CD4-positive, alpha-beta T cell treated with Interleukin-17A for 1 hour (primary cell): ENCODE measurements around the gene RHOD.

ENCODE experiments used
- DNase-seq: peaks from one replicate; pipeline ENCODE4 v3.0.0-alpha.2; 2020

The RHOD gene

DNA sequence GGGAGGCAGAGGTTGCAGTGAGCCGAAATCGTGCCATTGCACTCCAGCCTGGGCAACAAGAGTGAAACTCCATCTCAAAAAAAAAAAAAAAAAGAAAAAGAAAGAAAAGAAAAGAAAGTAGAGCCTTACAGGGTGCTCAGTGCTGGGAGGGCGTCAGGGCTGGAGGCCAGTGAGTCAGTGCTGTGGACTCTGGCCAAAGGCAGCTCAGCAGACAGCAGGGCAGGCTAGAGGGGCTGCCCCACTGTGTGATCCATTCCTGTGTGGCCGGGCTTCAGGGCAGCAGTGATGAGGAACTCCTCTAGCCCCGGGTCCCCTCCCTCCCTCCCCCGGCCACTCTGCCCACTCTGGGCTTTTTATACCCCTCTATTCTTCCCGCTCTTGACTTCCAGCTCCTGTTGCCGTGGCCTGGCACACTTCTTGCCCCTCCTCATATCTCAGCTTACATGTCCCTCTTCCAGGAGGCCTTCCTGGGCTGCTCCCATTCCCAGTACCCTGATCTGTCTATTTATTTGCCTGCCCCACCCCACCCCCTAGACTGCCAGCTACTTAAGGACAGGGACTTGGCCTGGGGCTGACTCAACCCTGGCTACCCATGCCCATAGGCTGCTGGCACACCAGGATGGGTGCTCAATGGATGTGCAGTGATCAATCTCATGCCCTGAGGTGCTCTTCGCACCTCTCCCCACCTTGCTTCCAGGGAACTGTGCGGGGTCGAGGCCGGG, 23.7 kb upstream of the RHOD start:
- DNase-seq = no peak

DNA sequence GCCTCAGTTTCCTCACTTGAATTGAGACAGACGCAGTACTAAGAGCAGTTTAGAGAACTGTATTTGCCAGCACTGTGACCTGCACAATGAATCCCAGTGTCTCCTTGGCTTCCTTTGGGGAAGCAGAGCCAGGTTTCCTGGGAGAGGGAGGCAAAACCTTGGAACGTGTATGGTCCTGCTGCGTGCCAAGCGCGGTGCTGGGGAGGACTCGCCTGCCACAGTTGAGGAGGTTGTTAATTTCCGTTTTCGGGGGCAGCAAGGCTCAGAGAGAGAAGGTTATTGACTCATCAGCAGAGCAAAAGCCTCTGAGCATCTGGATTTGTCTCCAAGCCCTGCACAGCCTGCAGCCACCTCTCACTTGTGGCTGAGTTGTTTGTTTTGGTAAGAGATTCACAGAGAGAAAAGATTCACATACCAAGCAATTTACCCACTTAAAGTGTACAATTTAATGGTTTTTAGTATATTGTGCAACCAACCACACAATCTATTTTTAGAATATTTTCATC, 22.9 kb upstream of the RHOD start:
- DNase-seq = no peak

DNA sequence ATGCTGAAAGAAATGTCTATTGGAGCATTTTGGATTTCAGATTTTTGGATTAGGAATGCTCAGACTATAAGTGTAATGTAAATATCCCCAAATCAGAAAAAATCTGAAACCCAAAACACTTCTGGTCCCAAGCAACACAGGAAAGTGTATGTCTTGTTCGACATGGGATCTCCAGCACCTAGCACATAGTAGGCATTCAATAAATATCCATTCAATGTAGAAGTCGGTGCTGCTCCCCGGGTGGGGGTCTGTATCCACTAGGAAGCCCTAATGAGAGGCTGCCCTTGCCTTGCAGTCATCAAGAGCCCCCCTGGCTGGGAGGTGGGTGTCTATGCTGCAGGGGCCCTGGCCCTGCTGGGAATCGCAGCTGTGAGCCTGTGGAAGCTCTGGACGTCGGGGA, 22.3 kb upstream of the RHOD start:
- DNase-seq = no peak

DNA sequence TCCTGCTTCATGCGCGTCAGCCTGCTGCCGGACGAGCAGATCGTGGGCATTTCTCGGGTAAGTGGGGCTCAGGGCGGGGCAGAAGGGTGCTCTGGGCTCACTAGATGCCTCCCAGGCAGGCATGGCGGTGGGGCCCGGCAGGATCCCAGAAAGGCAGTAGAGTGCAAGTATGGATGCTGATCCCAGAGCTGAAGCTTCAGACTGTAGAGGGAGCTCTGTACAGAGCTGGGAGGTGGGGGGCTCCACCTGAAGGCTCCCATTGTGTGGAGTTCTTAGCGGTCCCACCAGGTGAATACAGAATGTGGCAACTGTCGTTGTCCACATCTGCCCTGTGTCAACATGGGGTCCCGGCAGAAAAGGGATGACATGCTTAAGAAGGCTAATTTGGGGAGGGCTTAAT, 16.5 kb upstream of the RHOD start:
- no peak for DNase-seq

DNA sequence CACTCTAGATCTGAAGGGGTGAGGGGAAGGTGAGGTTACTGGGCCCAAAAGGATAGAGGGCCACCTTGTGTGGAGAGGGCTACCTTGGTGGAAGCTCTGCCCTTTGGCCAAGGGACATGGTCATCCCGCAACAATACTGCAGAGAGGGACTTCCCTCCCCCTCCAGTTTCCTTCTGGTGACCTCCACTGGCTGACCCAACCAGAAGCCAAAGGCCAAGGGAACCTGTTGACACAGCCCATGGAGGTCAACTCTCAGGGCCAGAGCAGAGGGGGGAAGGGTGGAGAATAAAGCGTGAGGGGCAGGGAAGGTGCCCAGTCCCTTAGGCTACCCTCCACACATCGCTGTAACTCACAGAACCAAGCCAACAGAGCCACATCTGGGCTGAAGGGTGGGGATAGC, 15.0 kb upstream of the RHOD start:
- no peak for DNase-seq

DNA sequence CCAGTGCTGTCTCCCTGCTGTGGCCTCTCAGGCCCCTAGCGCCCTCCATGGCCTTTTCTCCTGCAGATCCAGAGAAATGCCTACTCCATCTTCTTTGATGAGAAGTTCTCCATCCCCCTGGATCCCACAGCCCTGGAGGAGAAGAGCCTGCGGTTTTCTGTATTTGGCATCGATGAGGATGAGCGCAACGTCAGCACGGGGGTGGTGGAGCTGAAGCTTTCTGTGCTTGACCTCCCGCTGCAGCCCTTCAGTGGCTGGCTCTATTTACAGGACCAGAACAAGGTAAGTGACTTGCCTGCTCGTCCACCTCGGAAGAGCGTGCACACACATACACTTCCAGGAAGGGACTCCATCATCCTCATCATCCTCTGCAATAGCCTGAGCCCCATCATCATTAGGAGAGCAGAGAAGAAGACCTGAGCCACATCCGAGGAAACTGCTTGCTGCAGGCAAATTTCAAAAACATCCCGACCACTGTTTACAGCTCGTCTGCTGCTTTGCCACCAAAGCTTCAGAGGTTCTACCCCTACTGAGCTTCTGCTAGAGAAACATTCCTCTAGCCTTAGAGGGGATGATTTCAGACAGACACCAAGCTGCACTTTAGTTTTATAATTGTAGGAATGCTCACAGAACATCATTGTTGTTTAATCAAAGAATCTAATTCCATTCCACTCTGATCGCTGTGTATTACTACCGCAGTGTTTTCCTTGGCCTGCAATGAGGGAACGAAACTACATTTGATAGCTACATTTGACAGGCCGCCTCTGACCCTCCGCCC, 12.9 kb upstream of the RHOD start:
- DNase-seq = no peak

DNA sequence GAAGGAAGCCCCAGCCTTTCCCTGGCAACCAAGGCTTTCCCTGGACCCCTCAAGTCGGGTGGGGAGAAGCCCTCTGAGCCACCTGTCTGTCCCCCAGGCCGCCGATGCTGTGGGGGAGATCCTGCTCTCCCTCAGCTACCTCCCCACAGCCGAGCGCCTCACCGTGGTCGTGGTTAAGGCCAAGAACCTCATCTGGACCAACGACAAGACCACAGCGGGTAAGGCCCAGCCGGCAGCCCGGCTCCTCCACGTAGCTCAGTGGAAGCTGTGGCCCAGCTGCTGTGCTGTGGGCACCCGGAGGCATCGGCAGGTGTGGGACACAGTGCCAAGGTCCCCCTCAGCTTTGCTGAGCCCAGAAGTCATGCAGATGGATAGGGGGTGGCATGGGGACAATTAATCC, 12.2 kb upstream of the RHOD start:
- DNase-seq = no peak

DNA sequence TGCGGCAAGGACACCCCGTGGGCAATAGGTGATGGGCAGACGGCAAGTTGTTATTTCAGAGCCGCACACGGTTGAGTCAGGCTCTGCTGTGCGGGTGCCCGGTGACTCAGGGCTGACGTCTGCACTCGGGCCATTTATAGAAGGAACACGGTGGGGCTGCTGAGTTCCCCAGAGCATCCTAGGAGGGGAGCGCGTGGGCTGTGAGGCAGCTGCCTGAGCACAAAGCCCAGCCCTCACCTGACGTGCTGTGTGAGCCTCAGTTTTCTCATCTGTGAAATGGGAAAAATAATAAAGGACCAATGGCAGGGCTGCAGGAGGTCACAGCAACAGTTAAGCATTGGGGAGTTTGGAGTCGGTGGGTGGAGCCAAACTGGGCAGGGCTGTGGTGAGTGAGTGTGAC, 11.3 kb upstream of the RHOD start:
- no peak for DNase-seq

DNA sequence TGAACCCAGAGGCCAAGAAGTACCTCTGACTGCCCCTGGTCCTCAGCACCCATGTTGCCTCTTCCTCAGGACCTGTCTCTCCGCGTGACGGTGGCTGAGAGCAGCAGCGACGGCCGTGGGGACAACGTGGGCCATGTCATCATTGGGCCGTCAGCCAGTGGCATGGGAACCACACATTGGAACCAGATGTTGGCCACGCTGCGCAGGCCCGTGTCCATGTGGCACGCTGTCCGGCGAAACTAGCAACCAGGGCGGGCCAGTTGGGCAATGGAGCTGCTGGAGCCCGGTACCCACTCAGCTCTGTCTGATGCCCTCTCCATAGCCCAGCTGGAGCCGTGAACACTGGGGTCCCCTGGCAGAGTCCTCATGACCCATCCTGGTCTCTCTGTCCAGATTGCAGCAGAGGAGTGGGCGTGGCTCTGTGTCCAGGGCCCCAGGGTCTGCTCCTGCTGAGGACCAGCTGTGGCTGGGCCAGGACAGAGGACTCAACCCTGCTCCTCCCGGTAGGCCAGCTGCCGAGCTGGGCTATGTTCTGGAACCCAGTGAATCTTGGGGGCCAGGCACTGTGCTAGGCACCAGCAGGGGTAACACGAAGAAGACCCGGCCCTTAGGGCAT, 8.0 kb upstream of the RHOD start:
- no peak for DNase-seq

DNA sequence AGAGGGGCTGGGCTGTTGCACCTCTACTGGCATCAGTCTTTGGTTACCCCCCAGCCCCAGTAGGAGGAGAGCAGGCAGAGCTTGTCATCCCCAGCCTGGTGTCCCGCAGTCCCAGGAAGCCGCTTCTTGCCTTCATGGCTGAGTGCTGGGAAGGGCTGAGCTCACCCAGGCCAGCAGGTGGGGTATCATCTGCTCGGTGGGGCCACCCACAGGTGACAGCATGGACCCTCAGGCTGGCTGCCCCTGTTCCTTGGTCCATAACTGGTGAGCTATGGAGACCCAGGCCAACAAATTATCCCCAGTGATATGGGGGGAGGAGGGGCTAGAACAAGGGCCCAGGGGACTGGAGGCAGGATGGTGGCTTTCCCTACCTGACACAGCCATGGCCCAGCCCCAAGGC, 6.5 kb upstream of the RHOD start:
- DNase-seq = no peak

DNA sequence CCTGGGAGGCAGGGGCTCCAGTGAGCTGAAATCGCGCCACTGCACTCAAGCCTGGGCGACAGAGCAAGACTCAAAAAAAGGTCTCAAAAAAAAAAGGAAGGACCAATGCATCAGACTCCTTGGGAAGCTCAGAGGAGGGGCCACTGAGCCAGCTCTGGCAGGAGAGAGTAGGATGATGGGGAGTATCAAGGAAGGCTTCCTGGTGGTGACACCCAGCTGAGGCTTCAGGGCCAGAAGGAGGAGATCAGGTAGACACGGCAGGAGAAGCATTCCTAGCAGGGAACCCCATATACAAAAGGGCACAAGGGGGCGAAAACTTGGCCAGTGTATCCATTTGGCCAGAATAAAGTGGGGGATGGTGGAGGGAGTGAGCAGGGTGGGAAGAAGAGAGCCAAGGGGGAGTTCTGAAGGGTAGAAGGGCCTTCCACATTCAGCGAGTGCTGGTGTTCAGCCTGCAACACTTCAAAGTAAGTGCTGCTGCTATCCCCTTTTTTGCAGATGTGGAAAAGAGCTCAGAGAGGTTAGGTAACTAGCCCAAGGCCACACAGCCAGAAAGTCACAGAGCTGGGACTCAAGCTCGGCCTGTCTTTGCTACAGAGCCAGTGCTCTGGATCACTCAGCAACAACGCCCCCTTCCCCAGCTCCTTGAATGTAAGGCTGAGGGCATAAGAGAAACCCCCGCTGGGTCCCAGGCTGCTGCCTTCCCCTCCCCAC, 5.3 kb upstream of the RHOD start:
- no peak for DNase-seq

DNA sequence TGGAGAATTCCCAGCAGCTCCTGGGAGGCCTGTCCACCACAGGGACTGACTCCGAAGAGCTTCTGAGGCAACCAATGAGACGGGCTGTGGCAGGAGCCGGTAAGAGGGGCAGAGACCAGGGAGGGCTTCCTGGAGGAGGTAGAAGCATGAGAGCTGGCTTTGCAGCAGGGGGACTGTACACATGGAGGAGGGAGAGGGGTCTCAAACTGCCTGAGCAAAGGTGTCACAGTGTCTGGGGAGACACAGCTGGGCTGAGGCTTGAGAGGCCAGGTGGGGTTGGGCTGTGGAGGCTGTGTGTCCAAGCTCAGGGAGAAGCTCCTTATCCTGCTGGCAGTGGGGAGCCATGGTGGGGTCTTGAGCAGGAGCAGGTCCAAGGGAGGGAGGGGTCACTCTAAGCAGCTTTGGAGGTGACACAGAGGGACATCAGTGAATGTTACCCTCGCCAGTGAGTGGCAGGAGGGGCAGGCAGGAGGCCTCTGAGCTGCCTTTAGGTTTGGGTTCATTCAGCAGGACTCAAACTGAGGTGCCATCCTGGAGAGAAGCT, 4.6 kb upstream of the RHOD start:
- no peak for DNase-seq

DNA sequence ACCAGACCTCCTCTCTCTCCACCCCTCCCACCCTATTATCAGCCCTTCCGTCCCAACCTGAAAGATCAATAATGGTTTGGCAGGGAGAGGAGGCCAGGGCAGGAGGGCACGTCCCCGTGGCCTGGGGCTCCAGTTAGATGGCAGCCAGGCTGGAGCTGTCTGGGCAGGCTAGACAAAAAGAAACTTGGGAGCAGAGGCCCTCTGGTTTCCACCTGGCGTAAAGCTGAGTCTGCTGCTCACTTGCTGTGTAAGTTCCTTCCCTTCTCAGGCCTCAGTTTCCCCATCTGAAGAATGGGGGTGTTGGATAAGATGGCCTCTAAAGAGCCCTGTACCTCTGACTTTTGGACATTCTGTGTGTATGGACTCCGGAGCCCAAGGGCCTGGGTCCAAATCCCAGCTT, 3.8 kb upstream of the RHOD start:
- DNase-seq = no peak

DNA sequence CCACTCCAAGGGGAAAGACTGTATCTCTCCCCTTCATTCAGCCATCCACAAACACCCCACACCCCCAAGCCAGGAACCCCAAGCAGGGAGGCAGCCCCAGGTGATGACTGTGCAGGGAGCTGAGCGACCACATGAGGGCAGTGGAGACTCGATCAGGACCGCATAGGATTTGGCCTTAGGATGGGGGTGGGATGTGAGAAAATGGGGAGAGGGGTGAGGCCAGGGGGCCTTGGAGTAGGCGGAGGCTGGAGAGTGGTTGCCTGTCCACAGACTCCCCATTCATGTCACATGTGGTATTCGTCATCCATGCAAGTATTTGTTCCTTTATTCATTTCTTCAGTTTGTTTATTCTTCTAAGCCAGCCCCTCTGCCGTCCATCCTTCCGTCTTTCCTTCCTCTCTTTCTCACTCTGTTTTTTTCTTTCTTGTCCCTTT, 2.7 kb upstream of the RHOD start:
- DNase-seq = peak; percentile 25

DNA sequence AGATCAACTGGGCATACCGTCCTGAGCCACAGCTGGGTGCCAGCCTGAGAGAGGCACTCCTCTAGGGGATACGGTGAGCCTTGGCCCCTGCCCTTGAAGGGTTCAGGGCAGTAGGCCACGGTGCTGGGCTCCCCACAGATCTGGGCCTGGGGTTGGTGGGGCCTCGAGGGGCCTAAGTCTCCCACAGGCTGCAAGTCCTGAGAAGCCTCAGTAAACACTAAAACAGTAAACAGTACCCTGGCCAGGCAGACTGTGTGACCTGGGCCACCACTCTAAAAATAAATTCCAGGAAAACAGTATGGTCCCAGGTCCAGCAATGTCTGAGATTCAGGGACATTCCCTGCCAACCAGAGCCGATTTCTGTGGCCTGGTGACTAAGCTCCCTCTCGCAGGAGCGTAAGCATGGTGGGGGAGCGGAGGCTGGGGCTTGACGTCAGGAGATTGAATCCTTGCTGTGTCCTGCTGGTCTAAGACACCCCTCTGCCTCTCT, 2.3 kb upstream of the RHOD start:
- no peak for DNase-seq

DNA sequence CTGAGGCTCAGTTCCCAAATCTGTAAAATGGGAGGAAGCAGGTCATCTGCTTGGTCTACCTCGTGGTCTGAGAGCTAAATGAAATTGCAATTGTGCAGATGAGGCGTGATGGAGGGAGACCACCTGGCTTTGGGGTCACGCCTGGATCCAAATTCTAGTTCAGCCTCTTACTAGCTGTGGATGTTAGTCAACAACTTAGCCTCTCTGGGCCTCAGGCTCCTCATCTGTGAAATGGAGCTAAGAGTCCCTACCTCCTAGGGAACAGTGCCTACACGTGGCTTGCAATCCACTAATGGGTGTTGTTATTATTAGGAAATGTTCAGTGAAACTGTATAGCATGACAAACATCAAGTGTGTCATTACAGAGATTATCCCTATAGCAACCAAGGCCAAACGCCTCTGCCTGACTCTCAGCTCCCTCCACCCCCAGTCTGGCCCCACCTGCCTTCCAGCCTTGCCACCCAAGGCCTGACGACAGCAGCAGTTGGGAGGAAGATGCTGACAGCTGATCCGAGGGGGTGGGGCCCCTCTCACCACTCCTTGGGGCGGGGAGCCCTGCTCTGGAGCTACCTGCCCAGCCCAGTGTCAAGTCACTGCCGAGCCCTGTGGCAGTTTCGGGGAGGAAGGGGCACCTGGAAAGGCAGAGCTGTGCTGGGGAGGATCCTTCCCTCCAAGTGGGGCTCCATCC, 1.7 kb upstream of the RHOD start:
- DNase-seq = no peak

DNA sequence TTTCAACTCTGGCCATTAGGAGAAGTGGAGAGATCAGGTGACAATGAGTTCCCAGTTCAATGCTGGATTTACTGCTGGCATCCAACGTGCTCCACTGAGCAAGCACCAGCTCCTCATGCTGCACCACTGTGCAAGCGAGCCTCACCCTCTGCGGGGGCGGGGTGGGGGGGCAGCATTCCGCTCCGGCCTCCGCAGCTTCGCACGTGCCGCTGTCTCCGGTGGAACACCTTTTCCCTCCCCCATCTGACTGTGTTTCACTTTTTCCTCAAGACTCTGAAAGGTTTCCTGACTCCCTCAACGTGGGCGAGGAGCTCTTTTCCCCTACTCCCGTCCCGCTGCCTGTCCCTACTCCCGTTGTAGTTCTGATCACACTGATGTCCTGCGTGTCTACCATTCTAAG, 835 bp upstream of the RHOD start:
- no peak for DNase-seq

DNA sequence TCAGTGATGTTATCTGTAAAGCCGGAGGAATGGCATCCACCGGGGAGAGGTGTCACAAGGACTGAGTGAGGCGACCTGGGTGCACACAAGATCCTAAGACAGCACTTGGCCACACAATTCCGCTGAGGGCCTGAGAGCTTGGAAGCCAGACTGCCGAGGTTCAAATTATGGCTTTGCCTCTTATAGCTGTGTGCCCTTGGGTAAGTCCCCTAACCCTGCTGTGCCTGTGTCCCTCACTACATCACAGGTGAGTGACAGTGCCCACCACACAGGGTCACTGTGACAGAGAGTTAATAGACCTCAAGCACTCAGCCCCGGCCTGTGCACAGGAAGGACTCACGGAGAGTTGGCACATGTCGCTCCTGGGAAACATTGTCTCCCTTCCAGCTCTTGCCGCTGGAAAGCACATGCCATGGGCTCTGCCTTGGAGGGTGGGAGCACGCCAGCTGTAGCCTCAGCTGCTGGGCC, 592 bp downstream of the RHOD start:
- DNase-seq = no peak

DNA sequence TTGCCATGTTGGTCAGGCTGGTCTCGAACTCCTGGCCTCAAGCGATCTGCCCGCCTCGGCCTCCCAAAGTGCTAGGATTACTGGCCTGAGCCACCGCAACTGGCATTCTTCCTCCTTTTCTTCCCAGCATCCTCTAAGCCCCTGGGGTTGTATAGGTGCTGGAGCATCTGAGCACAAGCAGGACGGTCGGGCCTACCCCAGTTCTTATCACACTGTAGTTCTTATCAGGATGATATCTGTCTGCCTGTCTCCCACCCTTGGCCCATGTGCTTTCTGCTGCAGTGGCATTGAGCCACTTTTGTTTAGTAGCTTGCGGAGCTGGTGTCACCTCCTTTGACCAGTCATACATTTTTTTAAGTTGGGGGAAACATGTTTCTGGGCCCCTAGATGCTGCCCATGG, 1.9 kb downstream of the RHOD start:
- DNase-seq = no peak

DNA sequence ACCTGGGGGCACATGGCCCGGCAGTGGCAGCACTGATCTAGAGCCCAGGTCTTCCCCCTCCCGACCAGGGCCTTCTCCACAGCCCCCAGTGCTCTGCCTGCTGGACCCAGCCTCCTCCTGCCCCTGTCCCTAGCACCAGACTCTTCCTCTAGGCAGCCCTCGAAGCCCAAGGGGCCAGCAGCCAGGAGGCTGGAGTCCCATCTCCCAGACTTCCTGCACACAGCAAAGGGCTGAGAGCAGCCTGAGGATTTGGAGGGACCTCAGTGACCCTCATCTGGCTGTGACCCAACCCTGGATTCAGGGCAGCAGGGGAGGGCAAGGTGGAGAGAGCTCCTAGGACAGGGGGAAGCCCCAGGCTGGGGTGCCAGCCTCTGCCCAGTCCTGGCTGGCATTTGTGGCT, 3.0 kb downstream of the RHOD start:
- DNase-seq = no peak

DNA sequence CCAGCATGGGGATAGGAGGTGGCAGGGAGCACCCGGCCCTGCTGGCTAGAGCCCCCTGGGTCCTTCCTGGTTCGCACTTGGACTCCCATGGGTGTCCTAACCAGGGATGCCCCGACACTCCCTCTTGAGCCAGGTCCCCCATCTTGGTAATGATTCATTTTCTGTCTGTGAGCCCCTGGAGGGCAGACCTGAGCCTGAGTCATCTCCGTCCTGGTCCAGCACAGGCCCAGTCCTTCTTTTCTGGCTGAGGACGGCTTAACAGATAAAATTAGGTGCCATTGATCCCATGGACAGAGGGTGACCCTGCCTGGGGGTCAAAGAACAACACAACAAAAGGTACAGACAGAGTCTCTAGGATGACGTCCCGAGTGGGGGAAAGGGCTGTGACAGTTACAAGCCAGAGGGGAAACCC, 3.5 kb downstream of the RHOD start:
- no peak for DNase-seq
